ENCODE results near the gene PPP1R3E. TPM values are rescaled to one million over a fixed set of nuclear protein-coding genes. Genes with fewer than 3 reads are reported as not detected.

Gene PPP1R3E
- polyA plus RNA-seq, 3 donors = 0.81 to 16.7 (median 0.88) TPM

DNA sequence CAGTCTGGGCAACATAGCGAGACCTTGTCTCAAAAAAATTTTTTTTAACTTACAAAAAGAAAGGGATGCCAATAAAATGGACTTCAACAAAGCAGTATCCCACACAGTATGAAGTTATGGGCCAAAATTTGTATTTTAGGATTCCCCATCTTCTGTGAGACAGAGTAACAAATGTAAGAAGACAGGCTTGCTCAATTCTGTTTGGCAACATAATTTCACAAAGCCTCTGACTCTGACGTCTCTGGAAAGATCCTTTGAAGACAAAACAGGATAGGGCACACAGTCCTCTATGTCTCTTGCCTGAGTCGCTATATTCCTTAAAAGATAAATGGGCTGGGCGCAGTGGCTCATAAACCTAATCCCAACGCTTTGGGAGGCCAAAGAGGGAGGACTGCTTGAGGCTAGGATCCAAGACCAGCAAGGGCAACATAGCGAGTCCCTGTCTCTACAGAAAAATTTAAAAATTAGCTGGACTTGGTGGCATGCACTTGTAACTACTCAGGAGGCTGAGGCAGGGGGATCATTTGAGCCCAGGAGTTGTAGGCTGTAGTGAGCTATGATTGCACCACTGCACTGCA lies 15.7 kb downstream of the PPP1R3E start:
- Mint-ChIP-seq H3K36me3 (peaks cover 3 to 6% of the 10 kb centered on the region in 2 donors), H3K9me3 (no peaks in the 10 kb centered on the region), H3K27ac (peak overlapping the region; percentile 94 to 99 (median 97)), H3K4me3 (peak overlapping the region; percentile 98 to 99), H3K4me1 (peaks cover 24% of the 10 kb centered on the region), H3K27me3 (ENCODE audit: low read depth in 3 of 3) (peaks cover 0 to 2% (median 0%) of the 10 kb centered on the region in 3 donors)
- no peaks in the 10 kb centered on the region for H3K27me3 ChIP-seq (ENCODE audit: control insufficient read depth in 2 of 2, insufficient read depth in 2 of 2, low read length in 2 of 2)
- TF ChIP-seq, protein P1, sequence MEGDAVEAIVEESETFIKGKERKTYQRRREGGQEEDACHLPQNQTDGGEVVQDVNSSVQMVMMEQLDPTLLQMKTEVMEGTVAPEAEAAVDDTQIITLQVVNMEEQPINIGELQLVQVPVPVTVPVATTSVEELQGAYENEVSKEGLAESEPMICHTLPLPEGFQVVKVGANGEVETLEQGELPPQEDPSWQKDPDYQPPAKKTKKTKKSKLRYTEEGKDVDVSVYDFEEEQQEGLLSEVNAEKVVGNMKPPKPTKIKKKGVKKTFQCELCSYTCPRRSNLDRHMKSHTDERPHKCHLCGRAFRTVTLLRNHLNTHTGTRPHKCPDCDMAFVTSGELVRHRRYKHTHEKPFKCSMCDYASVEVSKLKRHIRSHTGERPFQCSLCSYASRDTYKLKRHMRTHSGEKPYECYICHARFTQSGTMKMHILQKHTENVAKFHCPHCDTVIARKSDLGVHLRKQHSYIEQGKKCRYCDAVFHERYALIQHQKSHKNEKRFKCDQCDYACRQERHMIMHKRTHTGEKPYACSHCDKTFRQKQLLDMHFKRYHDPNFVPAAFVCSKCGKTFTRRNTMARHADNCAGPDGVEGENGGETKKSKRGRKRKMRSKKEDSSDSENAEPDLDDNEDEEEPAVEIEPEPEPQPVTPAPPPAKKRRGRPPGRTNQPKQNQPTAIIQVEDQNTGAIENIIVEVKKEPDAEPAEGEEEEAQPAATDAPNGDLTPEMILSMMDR (IDR thresholded peaks at IDR 0.05) = no peak
- H4K20me1 ChIP-seq (ENCODE audit: insufficient read depth, low read length) = no peaks in the 10 kb centered on the region
- H3K4me3 ChIP-seq (replicated peaks in 1 of 3; ENCODE audit: low read depth in 2 of 3, low read length in 3 of 3) = peak overlapping the region; percentile 41 to 94 (median 89)
- H2AFZ ChIP-seq (ENCODE audit: insufficient read depth, low read depth, low read length, poor library complexity, severe bottlenecking) = peak overlapping the region; percentile 93
- peak overlapping the region; percentile 92 for H3K9ac ChIP-seq (ENCODE audit: insufficient read depth, low read length, poor library complexity, severe bottlenecking)
- peaks cover 36% of the 10 kb centered on the region for H3K79me2 ChIP-seq (ENCODE audit: insufficient read depth, low read length)
- peak overlapping the region; percentile 95 for H3K4me2 ChIP-seq (replicated peaks; ENCODE audit: extremely low read depth, low read length, poor library complexity, severe bottlenecking)
- intact Hi-C loops (cut with micrococcal nuclease) = loop anchor here (1.0 to 10.0 kb wide), 5 partner anchors 13 to 192 kb away; partner anchors contain the start of genes PABPN1 (in 2 of the 2), ACIN1 (in 1 of the 2) and C14orf119 (in 1 of the 2)
- 65% methylated on average over 5 of the region's 6 CpGs for WGBS (ENCODE audit: insufficient coverage)
- peaks cover 0 to 7% of the 10 kb centered on the region in 2 donors for H3K36me3 ChIP-seq (replicated peaks in 1 of 2; ENCODE audit: control insufficient read depth in 1 of 2, insufficient read depth in 2 of 2, low read length in 2 of 2)
- peaks cover 18 to 25% of the 10 kb centered on the region in 2 donors for H3K4me1 ChIP-seq (ENCODE audit: control insufficient read depth in 1 of 2, insufficient read depth in 2 of 2, low read length in 2 of 2)
- H3K27ac ChIP-seq (ENCODE audit: low read depth in 1 of 2, low read length in 2 of 2) = peak overlapping the region; percentile 91 to 95
- H3K9me3 ChIP-seq (replicated peaks in 1 of 2; ENCODE audit: control insufficient read depth in 1 of 2, insufficient read depth in 1 of 2, low read length in 2 of 2) = no peaks in the 10 kb centered on the region
- DNase-seq = peak; percentile 12 to 49 (median 40)

DNA sequence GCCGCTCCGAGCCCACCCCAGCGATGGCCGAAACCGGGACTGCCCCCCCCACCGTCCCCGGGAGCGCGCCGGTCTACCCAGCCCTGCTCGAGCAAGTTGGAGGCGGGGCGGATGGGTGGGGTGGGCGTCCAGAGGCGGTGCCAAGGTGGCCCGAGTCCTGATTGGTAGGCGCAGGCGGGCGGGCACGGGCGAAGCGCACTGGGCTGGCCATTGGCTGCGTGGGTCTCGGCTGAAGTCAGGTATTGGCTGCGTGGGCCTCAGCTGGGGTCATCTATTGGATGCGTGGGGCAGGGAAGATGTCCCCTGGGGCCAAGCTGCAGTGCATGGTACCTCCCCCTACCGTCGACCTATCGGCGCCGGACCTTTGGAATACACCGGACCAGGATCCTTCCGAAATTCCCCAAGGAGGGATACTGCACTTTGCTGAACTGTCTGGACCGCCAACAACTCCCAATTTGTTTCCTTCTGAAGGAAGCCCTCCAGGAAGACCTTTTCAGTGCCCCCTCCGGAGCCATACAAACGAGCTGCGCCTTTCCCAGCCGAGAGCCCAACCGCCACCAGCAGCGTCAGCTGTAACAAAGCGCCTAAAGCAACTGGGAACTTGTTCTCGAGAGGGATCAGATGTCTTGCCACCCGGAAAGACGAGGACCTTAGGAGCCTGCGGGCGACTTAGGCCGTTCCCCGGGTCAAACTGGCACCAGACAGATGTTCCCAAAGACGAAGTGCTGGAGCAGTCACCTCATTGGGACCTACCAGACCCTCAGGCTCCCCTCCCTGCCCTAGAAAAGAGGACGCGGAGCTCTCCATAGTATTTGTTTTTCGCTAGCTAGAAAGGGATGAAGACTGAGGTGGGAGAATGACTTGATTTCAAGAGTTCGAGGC lies 16.4 kb downstream of the PPP1R3E start, which contains the start of gene HOMEZ:
HOMEZ (minus strand) TSS at position 113 of the 882 bp plus-strand sequence. CDS start 180 bp downstream, outside the sequence.
- Histone ChIP-seq H4K20me1 (ENCODE audit: insufficient read depth, low read length) (no peaks in the 10 kb centered on the region), H3K4me2 (replicated peaks; ENCODE audit: extremely low read depth, low read length, poor library complexity, severe bottlenecking) (peak within 1 kb of the TSS; percentile 95), H2AFZ (ENCODE audit: insufficient read depth, low read depth, low read length, poor library complexity, severe bottlenecking) (peak within 1 kb of the TSS; percentile 93), H3K27me3 (ENCODE audit: control insufficient read depth in 2 of 2, insufficient read depth in 2 of 2, low read length in 2 of 2) (no peaks in the 10 kb centered on the region), H3K9me3 (replicated peaks in 1 of 2; ENCODE audit: control insufficient read depth in 1 of 2, insufficient read depth in 1 of 2, low read length in 2 of 2) (no peaks in the 10 kb centered on the region), H3K4me3 (replicated peaks in 1 of 3; ENCODE audit: low read depth in 2 of 3, low read length in 3 of 3) (peak within 1 kb of the TSS; percentile 70 to 94 (median 89)), H3K36me3 (replicated peaks in 1 of 2; ENCODE audit: control insufficient read depth in 1 of 2, insufficient read depth in 2 of 2, low read length in 2 of 2) (peaks cover 3 to 7% of the 10 kb centered on the region in 2 donors), H3K9ac (ENCODE audit: insufficient read depth, low read length, poor library complexity, severe bottlenecking) (peak within 1 kb of the TSS; percentile 92), H3K27ac (ENCODE audit: low read depth in 1 of 2, low read length in 2 of 2) (peak within 1 kb of the TSS; percentile 91 to 95), H3K4me1 (ENCODE audit: control insufficient read depth in 1 of 2, insufficient read depth in 2 of 2, low read length in 2 of 2) (peaks cover 18 to 25% of the 10 kb centered on the region in 2 donors), H3K79me2 (ENCODE audit: insufficient read depth, low read length) (peaks cover 36% of the 10 kb centered on the region)
- H3K9me3 Mint-ChIP-seq = no peaks in the 10 kb centered on the region
- DNase-seq = peak; percentile 95 to 96 (median 95)
- TF ChIP-seq, protein P1 (IDR thresholded peaks at IDR 0.05) = no peak
- intact Hi-C loops (cut with micrococcal nuclease) = loop anchor here (1.0 to 10.0 kb wide), 5 partner anchors 14 to 191 kb away; partner anchors contain the start of genes PABPN1 (in 2 of the 2), ACIN1 (in 1 of the 2) and C14orf119 (in 1 of the 2)
- H3K27me3 Mint-ChIP-seq (ENCODE audit: low read depth in 3 of 3) = peaks cover 0 to 2% (median 0%) of the 10 kb centered on the region in 3 donors
- H3K27ac Mint-ChIP-seq = peak within 1 kb of the TSS; percentile 94 to 99 (median 97)
- H3K4me1 Mint-ChIP-seq = peaks cover 24% of the 10 kb centered on the region
- WGBS (ENCODE audit: insufficient coverage) = 1% methylated on average over 48 of the region's 53 CpGs
- peaks cover 0 to 5% of the 10 kb centered on the region in 2 donors for H3K36me3 Mint-ChIP-seq
- H3K4me3 Mint-ChIP-seq = peak within 1 kb of the TSS; percentile 98 to 99

All from CD14-positive monocyte (primary cell).